HG03045 (cell line): Measurements from ENCODE around the gene TBC1D17.

Experiments
- ATAC-seq: cut with Tn5 transposase; IDR thresholded peaks from one replicate; pipeline ENCODE4 v1.9.1; 2021; ENCODE audit warnings: mild to moderate bottlenecking, moderate library complexity; ENCODE audit not compliant: unreplicated experiment

Gene TBC1D17

GRCh38 chr19:49890349-49891311, 13.1 kb downstream of the TBC1D17 start:
- no peak for ATAC-seq

- no peak for ATAC-seq
These were observed 13.9 kb downstream of the TBC1D17 start for GRCh38 chr19:49891393-49891792.

GRCh38 chr19:49892716-49893115, 15.2 kb downstream of the TBC1D17 start:
- ATAC-seq = no peak

DNA sequence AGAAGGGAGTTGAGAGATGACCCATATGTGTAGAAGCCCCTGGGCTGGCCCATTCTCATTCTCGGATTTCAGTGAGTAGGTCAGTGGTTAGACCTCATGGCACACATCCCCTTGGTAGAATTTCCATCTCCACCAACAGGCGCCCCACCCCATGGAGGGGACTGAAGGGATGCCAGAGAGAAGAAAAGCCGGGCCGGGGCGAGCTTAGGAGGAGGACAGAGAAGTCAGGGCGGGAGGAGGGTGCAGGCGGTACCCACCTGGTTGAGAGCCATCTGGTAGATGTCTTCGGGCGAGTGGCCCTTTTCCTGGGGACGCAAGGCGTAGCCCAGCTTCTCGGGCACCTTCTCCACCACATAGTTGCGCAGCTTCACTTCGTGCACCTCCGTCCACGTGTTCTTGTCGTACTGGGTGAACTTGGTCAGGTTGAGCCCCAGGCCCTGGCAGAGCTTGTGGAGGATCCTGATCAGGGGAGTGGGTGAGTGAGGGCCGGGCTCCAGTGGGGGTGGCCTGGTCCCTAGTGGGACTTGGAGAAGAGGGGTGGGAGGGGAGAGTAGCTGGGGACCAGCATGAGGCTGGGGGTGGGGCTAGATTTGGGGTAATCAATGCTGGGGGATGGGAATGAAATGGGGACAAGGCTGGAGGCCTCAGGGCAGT, 16.6 kb downstream of the TBC1D17 start:
- no peak for ATAC-seq

DNA sequence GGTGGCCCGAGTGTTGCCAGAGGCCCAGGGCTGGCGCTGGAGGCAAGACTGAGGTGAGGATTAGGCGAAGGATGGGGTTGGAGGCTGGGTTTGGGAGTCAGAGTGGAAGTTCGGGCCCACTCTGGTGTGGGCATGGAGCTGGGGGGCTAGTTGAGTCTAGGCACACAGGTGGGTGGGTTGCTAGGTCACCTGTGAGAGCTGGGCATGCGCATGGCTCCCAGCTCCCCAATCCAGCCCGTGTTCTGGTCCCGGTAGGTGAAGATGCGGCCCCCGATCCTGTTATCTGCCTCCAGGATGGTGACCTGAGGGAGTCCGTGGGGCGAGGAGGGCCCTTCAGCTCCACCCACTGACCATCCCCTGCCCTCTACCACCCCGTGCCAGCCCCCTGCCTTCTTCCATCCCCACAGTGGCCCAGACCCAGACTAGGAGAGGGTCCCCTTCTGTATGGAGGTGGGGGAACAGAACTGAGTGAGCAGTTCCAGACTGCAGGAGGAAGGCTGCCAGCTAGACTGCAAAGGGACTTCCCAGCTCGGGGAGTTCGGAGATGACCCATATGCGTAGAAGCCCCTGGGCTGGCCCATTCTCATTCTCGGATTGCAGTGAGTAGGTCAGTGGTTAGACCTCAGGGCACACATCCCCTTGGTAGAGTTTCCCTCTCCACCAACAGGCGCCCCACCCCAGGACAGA, 17.5 kb downstream of the TBC1D17 start:
- ATAC-seq = no peak

GRCh38 chr19:49895566-49896297, 18.2 kb downstream of the TBC1D17 start:
- no peak for ATAC-seq

- ATAC-seq = no peak
These were observed 19.5 kb downstream of the TBC1D17 start, which contains the start of gene IL4I1 for GRCh38 chr19:49896863-49897621. IL4I1 (minus strand) TSS chr19:49896887; CDS start chr19:49896160, 727 bp downstream.

DNA sequence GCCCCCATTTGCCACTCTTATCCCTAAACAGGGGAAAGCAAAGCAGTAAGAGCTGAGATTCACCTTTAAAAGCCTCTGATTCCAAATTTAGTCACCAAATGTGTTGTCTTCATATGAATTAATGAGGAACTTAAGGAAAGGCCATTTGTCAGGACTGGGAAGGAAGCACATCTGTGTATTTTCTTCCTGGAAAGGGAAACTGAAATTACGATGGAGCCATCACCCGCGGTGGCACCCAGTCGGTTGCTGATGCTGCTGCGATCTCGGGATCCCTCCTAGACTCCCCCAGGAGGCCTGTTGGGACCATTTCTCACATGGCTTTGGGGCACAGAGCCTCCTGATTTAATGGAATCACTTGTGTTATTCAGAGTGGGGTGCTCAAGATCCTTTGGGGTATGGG, 26.6 kb downstream of the TBC1D17 start:
- no peak for ATAC-seq

DNA sequence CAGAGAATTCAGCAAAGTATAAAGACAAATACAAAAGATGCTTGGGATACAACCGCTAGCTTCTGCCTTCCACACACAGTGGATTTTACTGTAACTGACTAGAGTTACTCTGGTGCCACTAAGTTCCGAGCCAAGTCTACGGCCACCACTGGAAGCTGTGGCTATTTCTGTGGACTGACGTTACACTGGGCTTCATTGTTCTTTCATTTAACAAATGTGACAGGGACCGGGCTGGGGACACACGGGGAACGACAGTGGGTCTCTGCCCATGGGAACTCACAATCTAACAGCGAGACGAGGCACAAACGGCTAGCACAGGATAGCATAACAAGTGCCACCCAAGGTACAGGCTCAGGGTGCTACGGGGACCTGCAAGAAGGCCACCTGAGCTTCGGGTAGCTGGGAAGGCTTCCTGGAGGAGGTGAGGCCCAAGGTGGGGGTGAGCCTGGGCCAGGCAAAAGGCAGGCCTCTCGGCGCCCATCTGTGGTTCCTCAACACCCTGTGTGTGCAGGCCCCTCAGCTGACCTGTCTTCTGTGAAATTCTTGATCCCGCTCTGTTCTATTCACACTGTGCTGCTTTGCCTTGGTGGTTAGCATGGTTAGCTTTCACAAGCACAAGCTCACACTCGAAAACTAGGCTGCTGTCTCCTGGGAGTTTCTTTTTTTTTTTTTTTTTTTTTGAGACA, 29.5 kb downstream of the TBC1D17 start:
- no peak for ATAC-seq

DNA sequence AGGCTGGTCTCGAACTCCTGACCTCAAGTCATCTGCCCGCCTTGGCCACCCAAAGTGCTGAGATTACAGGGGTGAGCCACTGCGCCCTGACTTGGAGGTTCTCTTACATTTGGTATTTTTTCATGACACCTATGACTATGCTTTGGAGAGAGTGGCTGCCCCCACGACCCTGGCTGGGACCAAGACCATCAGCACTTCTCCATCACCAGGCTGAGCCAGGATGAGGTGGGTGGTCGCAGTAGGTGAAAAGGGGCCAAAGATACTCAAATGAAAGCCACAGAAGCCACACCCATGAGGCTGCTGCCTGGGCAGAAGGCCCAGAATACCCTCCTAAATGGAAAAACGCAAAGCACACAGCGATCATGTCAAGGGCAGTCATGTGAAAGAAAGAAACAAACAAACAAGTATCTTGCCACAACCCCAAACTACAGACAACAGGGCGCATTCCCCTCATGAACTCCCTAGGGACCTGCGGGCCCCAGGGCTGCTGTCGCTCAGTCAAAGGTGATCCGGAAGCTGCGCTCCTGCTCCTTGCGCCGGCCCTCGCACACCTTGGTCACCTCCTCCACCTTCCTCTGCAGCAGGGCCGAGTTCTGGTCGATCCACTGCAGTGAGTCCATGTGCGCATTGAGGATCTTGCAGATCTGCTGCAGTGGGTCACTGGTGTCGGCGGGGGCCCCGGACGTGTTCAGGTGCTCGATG, 30.4 kb downstream of the TBC1D17 start:
- ATAC-seq = no peak

DNA sequence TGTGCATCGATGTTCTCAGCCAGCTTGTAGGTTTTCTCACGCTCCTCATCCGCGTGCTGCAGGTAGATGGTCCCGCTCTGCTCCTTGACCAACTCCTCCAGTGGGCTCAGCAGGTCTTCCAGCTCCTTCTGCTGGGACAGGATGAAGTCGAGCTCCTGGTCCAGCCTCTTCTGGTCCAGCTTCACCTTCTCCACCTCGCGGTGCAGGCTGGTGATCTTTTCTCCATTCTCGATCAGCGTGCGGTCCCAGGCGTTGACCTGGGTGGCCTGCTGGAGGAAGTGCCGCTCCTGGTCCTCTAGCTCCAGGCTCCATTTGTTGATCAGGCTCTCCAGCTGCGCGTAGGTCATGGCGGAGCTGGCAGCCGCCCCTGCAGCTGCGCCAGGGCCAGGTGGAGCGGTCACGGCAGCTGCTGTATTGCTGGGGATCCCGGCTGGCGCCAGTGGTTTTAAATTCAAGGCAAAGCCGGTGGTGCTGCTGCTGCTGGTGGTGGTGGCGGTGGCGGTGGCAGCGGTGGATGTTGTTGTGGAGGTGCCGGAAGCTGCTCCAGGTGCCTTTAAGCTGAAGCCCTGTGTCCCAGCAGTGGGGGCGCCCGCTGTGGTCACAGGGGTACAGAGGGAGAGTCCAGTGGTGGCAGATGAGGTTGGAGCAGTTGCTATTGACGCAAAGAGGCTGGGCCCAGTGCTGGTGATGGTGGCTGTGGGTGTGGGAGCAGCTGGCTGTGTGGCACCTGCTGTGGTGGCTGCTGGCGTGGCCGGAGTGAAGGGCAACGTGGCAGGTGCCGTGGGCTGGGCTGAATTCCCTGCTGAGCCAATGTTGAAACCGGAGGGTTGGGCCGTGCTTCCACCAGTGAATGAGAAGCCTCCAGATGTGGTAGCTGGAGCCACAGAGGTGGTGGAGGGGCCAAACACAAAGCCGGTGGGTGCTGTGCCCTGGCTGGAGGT, 31.2 kb downstream of the TBC1D17 start:
- ATAC-seq = no peak

DNA sequence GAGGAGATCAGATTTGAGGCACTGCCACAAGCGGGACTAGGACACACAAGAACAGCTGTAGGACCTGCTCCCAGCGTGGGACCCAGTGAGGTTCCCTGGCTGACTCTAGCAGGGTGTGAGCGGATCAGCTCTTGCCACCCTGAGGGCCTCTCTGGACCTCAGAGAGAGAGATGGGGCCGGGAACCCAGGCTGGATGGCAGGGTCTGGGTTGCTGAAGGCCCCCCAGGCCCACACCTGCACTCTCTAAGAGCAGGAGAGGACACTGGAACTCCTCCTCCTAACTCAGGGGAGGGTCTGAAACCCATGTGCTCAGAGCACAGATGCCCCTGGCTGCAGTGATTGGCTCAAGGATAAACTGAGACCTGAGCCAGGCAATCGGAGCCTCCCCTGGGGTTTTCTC, 32.7 kb downstream of the TBC1D17 start:
- no peak for ATAC-seq

DNA sequence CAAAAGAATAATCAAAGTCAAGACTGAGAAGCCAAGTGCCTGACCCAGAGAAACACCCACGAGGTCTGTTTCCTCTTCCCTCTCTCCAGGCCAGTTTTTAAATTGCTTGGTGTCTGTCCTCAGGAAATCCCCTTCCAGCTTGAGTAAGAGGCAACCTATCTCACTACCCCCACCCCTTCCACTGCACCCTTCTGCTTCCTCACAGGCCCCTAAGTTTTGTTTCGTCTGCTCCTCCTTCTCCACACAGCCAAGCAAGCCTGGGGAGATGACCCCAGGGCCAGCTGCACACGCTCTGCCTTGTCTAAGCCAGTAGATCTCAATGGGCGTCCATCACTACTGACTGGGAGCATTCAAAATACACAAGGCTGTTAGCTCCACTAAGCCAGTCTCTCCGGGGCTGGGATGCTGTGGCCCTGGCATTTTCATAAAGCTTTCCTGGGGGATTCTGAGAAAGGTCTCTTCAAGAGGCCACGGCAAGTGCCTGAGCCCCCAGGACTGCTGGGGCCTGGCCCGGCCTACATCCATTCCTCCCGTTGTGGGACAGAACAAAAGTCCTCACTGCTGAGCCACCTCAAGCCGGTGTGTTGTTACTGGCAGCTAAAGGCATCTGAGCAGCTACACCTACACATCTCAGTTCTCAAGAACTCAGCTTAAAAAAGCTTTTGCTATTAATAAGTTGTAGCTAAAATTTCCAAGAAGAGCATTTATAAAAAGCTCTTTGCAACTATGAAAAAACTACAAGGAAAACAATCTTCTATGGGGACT, 34.1 kb downstream of the TBC1D17 start:
- no peak for ATAC-seq

- no peak for ATAC-seq
These were observed 35.6 kb downstream of the TBC1D17 start for GRCh38 chr19:49912965-49913685.

DNA sequence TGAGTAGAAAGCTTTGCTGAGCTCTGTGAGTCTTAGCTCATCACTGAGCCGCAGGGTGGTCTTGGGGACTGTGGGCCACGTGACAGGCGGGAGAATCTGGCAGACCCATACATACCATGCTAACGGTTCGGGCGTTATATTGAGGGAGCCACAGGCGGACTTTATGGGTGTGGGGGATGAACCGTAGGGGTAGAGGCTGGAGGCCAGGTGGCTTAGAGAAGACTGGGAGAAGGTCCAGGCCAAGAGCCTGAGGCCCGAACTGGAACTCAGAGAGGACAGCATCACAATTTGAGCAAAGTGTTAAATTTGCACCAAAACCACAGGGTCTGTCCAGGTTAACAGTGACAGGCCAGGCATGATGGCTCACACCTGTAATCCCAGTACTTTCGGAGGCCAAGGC, 36.2 kb downstream of the TBC1D17 start:
- ATAC-seq = no peak

GRCh38 chr19:49915271-49915670, 37.8 kb downstream of the TBC1D17 start:
- no peak for ATAC-seq
